ENCODE results near the gene GPR87.

Gene GPR87

GRCh38 chr3:151293127-151293526, 23.5 kb downstream of the GPR87 start:
- no peak overlapping the region for H3K4me3 ChIP-seq
- H3K27ac ChIP-seq, result no peak overlapping the region

- H3K27ac ChIP-seq, result no peak overlapping the region
- no peak overlapping the region for H3K4me3 ChIP-seq
These were observed 25.9 kb downstream of the GPR87 start for GRCh38 chr3:151290673-151291072.

- Histone ChIP-seq H3K27ac (no peak overlapping the region), H3K4me3 (no peak overlapping the region)
These were observed 27.2 kb downstream of the GPR87 start for GRCh38 chr3:151289445-151289844.

GRCh38 chr3:151285940-151286339, 30.7 kb downstream of the GPR87 start:
- no peak overlapping the region for H3K27ac ChIP-seq
- no peak overlapping the region for H3K4me3 ChIP-seq

GRCh38 chr3:151283907-151284461, 32.6 kb downstream of the GPR87 start:
- H3K4me3 ChIP-seq, result no peak overlapping the region
- H3K27ac ChIP-seq, result peak overlapping the region in 2 of 21 experiments; percentile 11 to 19

- no peak overlapping the region for H3K4me3 ChIP-seq
- H3K27ac ChIP-seq, result peak overlapping the region in 1 of 21 experiments; percentile 11
These were observed 33.2 kb downstream of the GPR87 start for GRCh38 chr3:151283387-151283786.

GRCh38 chr3:151282921-151283320, 33.7 kb downstream of the GPR87 start:
- Histone ChIP-seq H3K27ac (no peak overlapping the region), H3K4me3 (no peak overlapping the region)

- H3K27ac ChIP-seq, result no peak overlapping the region
- H3K4me3 ChIP-seq, result no peak overlapping the region
These were observed 34.8 kb downstream of the GPR87 start for GRCh38 chr3:151281671-151282324.

- peak within 1 kb of the TSS in 8 of 21 experiments; percentile 1 to 76 (median 35) for H3K27ac ChIP-seq
- peak within 1 kb of the TSS in 1 of 7 experiments; percentile 13 for H3K4me3 ChIP-seq
These were observed 38.4 kb downstream of the GPR87 start, which contains the start of gene P2RY14 for GRCh38 chr3:151278230-151278629. TSS of gene P2RY14 (minus strand) at chr3:151278542. CDS start at chr3:151214316, 64,226 bp downstream.

GRCh38 chr3:151276687-151277042, 40.0 kb downstream of the GPR87 start:
- H3K4me3 ChIP-seq, result peak overlapping the region in 2 of 7 experiments; percentile 8 to 10
- H3K27ac ChIP-seq, result peak overlapping the region in 7 of 21 experiments; percentile 28 to 76 (median 45)

GRCh38 chr3:151276038-151276686, 40.5 kb downstream of the GPR87 start:
- peak overlapping the region in 2 of 21 experiments; percentile 28 to 69 for H3K27ac ChIP-seq
- peak overlapping the region in 1 of 7 experiments; percentile 10 for H3K4me3 ChIP-seq

- Histone ChIP-seq H3K4me3 (no peak overlapping the region), H3K27ac (peak overlapping the region in 1 of 21 experiments; percentile 2)
These were observed 41.5 kb downstream of the GPR87 start for GRCh38 chr3:151275091-151275490.

- H3K27ac ChIP-seq, result peak overlapping the region in 1 of 21 experiments; percentile 30
- H3K4me3 ChIP-seq, result no peak overlapping the region
These were observed 47.0 kb downstream of the GPR87 start for GRCh38 chr3:151269631-151270030.

GRCh38 chr3:151268267-151269235, 48.1 kb downstream of the GPR87 start:
- Histone ChIP-seq H3K4me3 (no peak overlapping the region), H3K27ac (peak overlapping the region in 3 of 21 experiments; percentile 1 to 30 (median 7))

GRCh38 chr3:151267066-151267465, 49.6 kb downstream of the GPR87 start:
- H3K27ac ChIP-seq, result peak overlapping the region in 1 of 21 experiments; percentile 24

GRCh38 chr3:151265866-151266265, 50.8 kb downstream of the GPR87 start:
- peak overlapping the region in 6 of 21 experiments; percentile 12 to 55 (median 36) for H3K27ac ChIP-seq
- H3K4me3 ChIP-seq, result no peak overlapping the region

More at GRCh38 chr3:151267066-151267465, 49.6 kb downstream of the GPR87 start:
- no peak overlapping the region for H3K4me3 ChIP-seq

GRCh38 chr3:151265166-151265565, 51.5 kb downstream of the GPR87 start:
- Histone ChIP-seq H3K27ac (peak overlapping the region in 7 of 21 experiments; percentile 12 to 55 (median 32)), H3K4me3 (no peak overlapping the region)

- H3K27ac ChIP-seq, result peak overlapping the region in 4 of 21 experiments; percentile 36 to 46 (median 37)
These were observed 52.0 kb downstream of the GPR87 start for GRCh38 chr3:151264605-151265004.

GRCh38 chr3:151262871-151263525, 53.6 kb downstream of the GPR87 start:
- no peak overlapping the region for H3K4me3 ChIP-seq
- H3K27ac ChIP-seq, result peak overlapping the region in 1 of 21 experiments; percentile 38

More at GRCh38 chr3:151264605-151265004, 52.0 kb downstream of the GPR87 start:
- H3K4me3 ChIP-seq, result no peak overlapping the region
